Omental fat pad (tissue), 4 donors: Measurements from ENCODE around the gene ISG15. TPM values are rescaled to one million over a fixed set of nuclear protein-coding genes. Genes with fewer than 3 reads are reported as not detected.

Experiments
- ATAC-seq: fragments of 150-250 bp; one replicate; pipeline ENCODE4 v1.9.1; 2016; ENCODE audit warnings: mild to moderate bottlenecking, moderate library complexity; ENCODE audit not compliant: low FRiP score
- DNase-seq: peaks from one replicate; pipeline ENCODE4 v3.0.0-alpha.2; 2019; ENCODE audit warnings: low spot score
- small RNA-seq: library from RNA; depleted of rRNA; stranded (forward); fragments of <200 nt; gene quantifications from one replicate; pipeline ENCODE3, GENCODE V24; 2016
- total RNA-seq, 4 donors: library from RNA; depleted of rRNA; stranded (reverse); fragments of >200 nt; gene quantifications; one replicate each; pipeline ENCODE4 v1.1.0, GENCODE V29; 2016
- TF ChIP-seq, protein P1 (sequence below), 3 donors: fragments of 450-650 bp; IDR thresholded peaks; one replicate each; pipeline ENCODE4 v1.5.1; 2016 to 2017; ENCODE audit warnings: antibody characterized with exemption in 3 of 3, mild to moderate bottlenecking in 3 of 3, moderate library complexity in 2 of 3

The ISG15 gene
- total RNA-seq, 4 donors from 2014 or later: 27.7 to 84.3 (median 32.6) TPM

DNA sequence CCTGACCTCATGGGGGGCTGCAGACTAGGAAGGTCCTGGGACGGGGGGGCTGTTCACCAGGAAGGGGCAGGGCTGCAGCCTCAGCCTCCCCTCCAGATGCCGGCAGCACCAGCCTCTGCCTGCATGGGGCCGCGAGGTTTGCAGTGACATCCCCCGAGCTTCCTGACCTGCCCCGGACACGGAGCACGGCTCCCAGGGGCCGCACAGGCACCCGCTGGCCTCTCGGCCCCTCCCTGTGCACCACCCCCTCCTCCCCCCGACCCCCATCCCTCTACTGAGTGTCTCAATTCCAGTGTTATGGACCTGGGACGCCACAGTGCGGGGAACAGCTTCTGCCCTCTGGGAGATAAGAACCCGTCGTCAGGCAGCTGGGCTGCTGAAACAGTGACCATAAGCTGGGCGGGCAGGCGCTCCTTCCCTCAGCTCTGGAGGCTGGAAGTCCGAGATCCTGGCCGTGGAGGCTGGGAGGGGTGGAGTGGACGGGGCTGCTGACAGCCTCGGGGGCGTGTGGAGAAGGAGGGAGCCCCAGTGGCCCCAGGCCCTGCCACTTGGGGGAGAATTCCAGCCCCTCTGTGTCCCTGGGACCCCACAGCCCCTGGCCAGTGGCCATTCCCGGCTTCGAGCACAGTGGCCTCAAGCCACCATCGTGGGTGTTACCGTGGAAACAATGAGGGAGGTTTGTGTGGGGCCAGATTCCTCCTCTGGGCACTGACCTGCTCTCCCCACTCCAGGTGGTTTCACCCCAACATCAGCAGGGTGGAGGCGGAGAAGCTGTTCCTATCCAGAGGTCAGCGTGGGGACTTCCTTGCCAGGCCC, 49.3 kb downstream of the ISG15 start:
- ATAC-seq (no peak), DNase-seq (no peak)
- TF ChIP-seq, protein P1, sequence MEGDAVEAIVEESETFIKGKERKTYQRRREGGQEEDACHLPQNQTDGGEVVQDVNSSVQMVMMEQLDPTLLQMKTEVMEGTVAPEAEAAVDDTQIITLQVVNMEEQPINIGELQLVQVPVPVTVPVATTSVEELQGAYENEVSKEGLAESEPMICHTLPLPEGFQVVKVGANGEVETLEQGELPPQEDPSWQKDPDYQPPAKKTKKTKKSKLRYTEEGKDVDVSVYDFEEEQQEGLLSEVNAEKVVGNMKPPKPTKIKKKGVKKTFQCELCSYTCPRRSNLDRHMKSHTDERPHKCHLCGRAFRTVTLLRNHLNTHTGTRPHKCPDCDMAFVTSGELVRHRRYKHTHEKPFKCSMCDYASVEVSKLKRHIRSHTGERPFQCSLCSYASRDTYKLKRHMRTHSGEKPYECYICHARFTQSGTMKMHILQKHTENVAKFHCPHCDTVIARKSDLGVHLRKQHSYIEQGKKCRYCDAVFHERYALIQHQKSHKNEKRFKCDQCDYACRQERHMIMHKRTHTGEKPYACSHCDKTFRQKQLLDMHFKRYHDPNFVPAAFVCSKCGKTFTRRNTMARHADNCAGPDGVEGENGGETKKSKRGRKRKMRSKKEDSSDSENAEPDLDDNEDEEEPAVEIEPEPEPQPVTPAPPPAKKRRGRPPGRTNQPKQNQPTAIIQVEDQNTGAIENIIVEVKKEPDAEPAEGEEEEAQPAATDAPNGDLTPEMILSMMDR (IDR thresholded peaks at IDR 0.05): no peak

- no peak for ATAC-seq
- TF ChIP-seq, protein P1 (IDR thresholded peaks at IDR 0.05): no peak
- DNase-seq: no peak
Measured at GRCh38 chr1:1063261-1063944, 50.1 kb downstream of the ISG15 start.

Small RNAs within 50 kb of the gene (small RNA-seq; reads per million reads assigned to genes)
- not detected for gene AL645608.3

Other genes starting within 250 kb of the ISG15 start
- gene SAMD11, start 89.6 kb upstream of the ISG15 start, total RNA-seq: 1 to 10 TPM in 3 of 4 donors, under 1 TPM in 1; 0.96 to 7.7 (median 1.3) TPM
- 10 to 100 TPM; 29.2 to 63.5 (median 31.3) TPM for gene NOC2L, start 54.2 kb upstream of the ISG15 start, total RNA-seq
- gene KLHL17, start 52.9 kb upstream of the ISG15 start, total RNA-seq: 1 to 10 TPM; 3.4 to 6.8 (median 6.2) TPM
- gene PLEKHN1, start 47.0 kb upstream of the ISG15 start, total RNA-seq: under 1 TPM in 3 of 4 donors, not detected in 1; 0.19 to 0.48 (median 0.25) TPM
- gene PERM1, start 31.4 kb upstream of the ISG15 start, total RNA-seq: 1 to 10 TPM in 1 of 4 donors, under 1 TPM in 1, not detected in 2; 0.36 to 1.4 TPM
- gene HES4, start 13.4 kb upstream of the ISG15 start, total RNA-seq: 10 to 100 TPM; 17.8 to 30.0 (median 22.6) TPM
- 10 to 100 TPM; 17.2 to 42.3 (median 22.6) TPM for gene AGRN, start 6.6 kb downstream of the ISG15 start, total RNA-seq
- not detected for gene RNF223, start 60.8 kb downstream of the ISG15 start, total RNA-seq
- 10 to 100 TPM in 2 of 4 donors, 1 to 10 TPM in 2; 5.6 to 12.0 (median 9.5) TPM for gene C1orf159, start 102.6 kb downstream of the ISG15 start, total RNA-seq
- 1 to 10 TPM in 1 of 4 donors, under 1 TPM in 2, not detected in 1; 0.48 to 1.0 (median 0.95) TPM for gene TTLL10, start 160.4 kb downstream of the ISG15 start, total RNA-seq
- 1 to 10 TPM in 2 of 4 donors, under 1 TPM in 1, not detected in 1; 0.44 to 2.8 (median 1.7) TPM for gene TNFRSF18, start 193.1 kb downstream of the ISG15 start, total RNA-seq
- gene TNFRSF4, start 200.7 kb downstream of the ISG15 start, total RNA-seq: 10 to 100 TPM in 1 of 4 donors, 1 to 10 TPM in 3; 2.4 to 10.7 (median 5.9) TPM
- 100 to 1,000 TPM in 2 of 4 donors, 10 to 100 TPM in 2; 78.3 to 122 (median 98.8) TPM for gene SDF4, start 218.5 kb downstream of the ISG15 start, total RNA-seq
- 10 to 100 TPM; 14.6 to 27.1 (median 22.1) TPM for gene B3GALT6, start 218.7 kb downstream of the ISG15 start, total RNA-seq
- 1 to 10 TPM in 3 of 4 donors, not detected in 1; 1.0 to 5.2 (median 1.8) TPM for gene C1QTNF12, start 233.2 kb downstream of the ISG15 start, total RNA-seq